Measurements from ENCODE around the gene VASH1. TPM values are rescaled to one million over a fixed set of nuclear protein-coding genes. Genes with fewer than 3 reads are reported as not detected.

The VASH1 gene
- total and polyA plus RNA-seq, 2 donors from 2014 or later, result 4.1 to 14.7 TPM

GRCh38 chr14:76779221-76780057, 18.2 kb downstream of the VASH1 start:
- intact Hi-C loops (cut with DNase I), result no loop called here

GRCh38 chr14:76780058-76780345, 18.7 kb downstream of the VASH1 start:
- TF ChIP-seq CTCF (IDR thresholded peaks at IDR 0.05; ENCODE audit: borderline replicate concordance, extremely low read depth, insufficient read depth), result no peak
- intact Hi-C loops (cut with DNase I), result no loop called here
- DNase-seq, result no peak

More at GRCh38 chr14:76779221-76780057, 18.2 kb downstream of the VASH1 start:
- FAIRE-seq (no peak), DNase-seq (peak in 1 of 5 donors; percentile 32)
- Histone ChIP-seq H3K9me3 (ENCODE audit: control insufficient read depth in 2 of 3, insufficient read depth in 1 of 3, low read length in 3 of 3) (no peaks in the 10 kb centered on the region), H3K9ac (ENCODE audit: low read length in 3 of 3) (no peak overlapping the region), H3K4me3 (ENCODE audit: low read length in 3 of 3) (no peak overlapping the region), H3K36me3 (ENCODE audit: control insufficient read depth in 2 of 3, insufficient read depth in 3 of 3, low read length in 3 of 3) (peaks cover 0 to 3% (median 3%) of the 10 kb centered on the region in 3 donors), H3K27me3 (ENCODE audit: control insufficient read depth, insufficient read depth, low read length) (no peaks in the 10 kb centered on the region), H3K4me1 (ENCODE audit: control insufficient read depth in 2 of 3, insufficient read depth in 2 of 3, low read depth in 1 of 3, low read length in 3 of 3) (peaks cover 0 to 9% (median 0%) of the 10 kb centered on the region in 3 donors), H3K27ac (ENCODE audit: low read depth in 2 of 2, low read length in 2 of 2) (no peak overlapping the region)
- no peak for TF ChIP-seq CTCF (IDR thresholded peaks at IDR 0.05; ENCODE audit: borderline replicate concordance, extremely low read depth, insufficient read depth)

DNA sequence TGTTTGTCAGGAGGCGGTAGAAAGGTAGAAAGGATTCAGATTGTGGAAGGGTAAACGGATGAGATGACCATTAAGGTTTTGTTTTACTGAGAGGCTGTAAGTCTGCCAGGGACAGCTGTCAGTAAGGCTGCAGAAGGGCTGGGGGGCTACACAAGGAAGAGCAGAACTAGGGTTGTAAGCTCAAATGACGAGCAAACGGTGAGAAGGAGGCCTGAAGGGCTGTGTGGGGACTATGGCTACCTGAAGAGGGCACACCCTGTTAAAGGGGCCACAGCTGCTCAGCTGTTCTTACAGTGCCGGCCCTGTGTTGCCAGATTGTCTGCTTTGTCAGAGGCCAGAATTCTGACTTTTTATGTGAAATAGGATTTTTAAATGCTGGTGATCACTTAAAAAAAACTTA, 19.1 kb downstream of the VASH1 start:
- no peak for TF ChIP-seq CTCF (IDR thresholded peaks at IDR 0.05; ENCODE audit: borderline replicate concordance, extremely low read depth, insufficient read depth)
- FAIRE-seq (no peak), DNase-seq (no peak)
- Histone ChIP-seq H3K27me3 (ENCODE audit: control insufficient read depth, insufficient read depth, low read length) (no peaks in the 10 kb centered on the region), H3K4me1 (ENCODE audit: control insufficient read depth in 2 of 3, insufficient read depth in 2 of 3, low read depth in 1 of 3, low read length in 3 of 3) (peaks cover 0 to 9% (median 0%) of the 10 kb centered on the region in 3 donors), H3K4me3 (ENCODE audit: low read length in 3 of 3) (no peak overlapping the region), H3K36me3 (ENCODE audit: control insufficient read depth in 2 of 3, insufficient read depth in 3 of 3, low read length in 3 of 3) (peaks cover 0 to 3% (median 3%) of the 10 kb centered on the region in 3 donors), H3K9ac (ENCODE audit: low read length in 3 of 3) (no peak overlapping the region), H3K9me3 (ENCODE audit: control insufficient read depth in 2 of 3, insufficient read depth in 1 of 3, low read length in 3 of 3) (no peaks in the 10 kb centered on the region), H3K27ac (ENCODE audit: low read depth in 2 of 2, low read length in 2 of 2) (no peak overlapping the region)
- intact Hi-C loops (cut with DNase I), result no loop called here

More at GRCh38 chr14:76780058-76780345, 18.7 kb downstream of the VASH1 start:
- Histone ChIP-seq H3K9ac (ENCODE audit: low read length in 3 of 3) (no peak overlapping the region), H3K4me3 (ENCODE audit: low read length in 3 of 3) (no peak overlapping the region), H3K4me1 (ENCODE audit: control insufficient read depth in 2 of 3, insufficient read depth in 2 of 3, low read depth in 1 of 3, low read length in 3 of 3) (peaks cover 0 to 9% (median 0%) of the 10 kb centered on the region in 3 donors), H3K36me3 (ENCODE audit: control insufficient read depth in 2 of 3, insufficient read depth in 3 of 3, low read length in 3 of 3) (peaks cover 0 to 3% (median 3%) of the 10 kb centered on the region in 3 donors), H3K27ac (ENCODE audit: low read depth in 2 of 2, low read length in 2 of 2) (no peak overlapping the region), H3K9me3 (ENCODE audit: control insufficient read depth in 2 of 3, insufficient read depth in 1 of 3, low read length in 3 of 3) (no peaks in the 10 kb centered on the region), H3K27me3 (ENCODE audit: control insufficient read depth, insufficient read depth, low read length) (no peaks in the 10 kb centered on the region)
- FAIRE-seq, result no peak

Measured in kidney (tissue), 14 donors.